ENCODE measurements around the gene AARS1.

- no peak for TF ChIP-seq CTCF (optimal IDR thresholded peaks at IDR 0.05 in 1 of 3, IDR thresholded peaks at IDR 0.05 in 1 of 3, conservative IDR thresholded peaks at IDR 0.05 in 1 of 3; ENCODE audit: extremely low read depth in 1 of 3, insufficient read depth in 2 of 3, low read length in 3 of 3)
- no peak for TF ChIP-seq EZH2 (IDR thresholded peaks at IDR 0.05; ENCODE audit: low read length)
These were observed 15.7 kb upstream of the AARS1 start for GRCh38 chr16:70304892-70305448.

All from keratinocyte (primary cell).